NT2/D1 (cell line): Measurements from ENCODE around the gene APCDD1.
"Not testable (repeated sequence)": the region's sequence is repeated elsewhere in the genome, so short reads cannot be mapped to it uniquely, and the experiment has no call there.

Experiments
- DNase-seq: peaks from one replicate; pipeline ENCODE4 v3.0.0-alpha.2; 2011; ENCODE audit warnings: low read depth, low spot score
- H3K27me3 ChIP-seq: 2 replicates; pipeline ENCODE4 v1.6.0; 2011; ENCODE audit warnings: mild to moderate bottlenecking; ENCODE audit not compliant: insufficient read length, insufficient read depth
- H3K36me3 ChIP-seq: 2 replicates; pipeline ENCODE4 v1.6.1; 2011; ENCODE audit warnings: mild to moderate bottlenecking, low read length, mixed read lengths; ENCODE audit not compliant: insufficient read depth, insufficient read length
- H3K4me1 ChIP-seq: 2 replicates; pipeline ENCODE4 v1.5.1; 2011; ENCODE audit not compliant: insufficient read depth, insufficient read length
- H3K4me3 ChIP-seq: 2 replicates; pipeline ENCODE4 v1.5.1; 2011; ENCODE audit warnings: low read depth; ENCODE audit not compliant: insufficient read length
- H3K9ac ChIP-seq: 2 replicates; pipeline ENCODE4 v1.6.0; 2011; ENCODE audit warnings: low read depth; ENCODE audit not compliant: insufficient read length
- H3K9me3 ChIP-seq: 2 replicates; pipeline ENCODE4 v1.5.1; 2011; ENCODE audit warnings: mild to moderate bottlenecking, low read length; ENCODE audit not compliant: insufficient read depth
- SUZ12 ChIP-seq: IDR thresholded peaks from 2 replicates; pipeline ENCODE4 v1.6.1; 2011; ENCODE audit not compliant: insufficient read length, insufficient read depth; ENCODE audit errors: extremely low read depth
- YY1 ChIP-seq: IDR thresholded peaks from 2 replicates; pipeline ENCODE4 v1.6.1; 2011; ENCODE audit not compliant: insufficient read length, insufficient read depth
- ZNF274 ChIP-seq: IDR thresholded peaks from 2 replicates; pipeline ENCODE4 v1.6.1; 2011; ENCODE audit warnings: mild to moderate bottlenecking, low read depth, low read length

The APCDD1 gene

DNA sequence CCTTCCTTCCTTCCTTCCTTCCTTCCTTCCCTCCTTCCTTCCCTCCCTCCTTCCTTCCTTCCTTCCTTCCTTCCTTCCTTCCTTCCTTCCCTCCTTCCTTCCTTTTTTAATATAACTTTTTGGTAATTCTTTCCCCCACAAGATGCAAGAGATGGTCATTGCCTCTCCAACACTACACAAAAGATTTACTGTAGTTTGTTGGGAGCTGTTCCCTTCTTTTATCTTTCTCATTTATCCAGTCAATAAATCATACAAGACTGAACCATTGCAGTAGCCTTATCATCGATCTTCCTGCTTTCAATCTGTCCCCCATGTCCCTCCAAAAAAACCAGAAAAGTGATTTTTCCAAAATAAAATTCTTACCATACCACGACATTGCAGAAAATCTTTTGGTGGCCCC lies 8.2 kb downstream of the APCDD1 start:
- Histone ChIP-seq H3K36me3 (no peaks in the 10 kb centered on the region), H3K27me3 (no peaks in the 10 kb centered on the region), H3K9me3 (no peaks in the 10 kb centered on the region), H3K4me1 (no peaks in the 10 kb centered on the region), H3K9ac (no peak overlapping the region), H3K4me3 (no peak overlapping the region)
- no peak for DNase-seq
- TF ChIP-seq SUZ12 (no peak), ZNF274 (no peak), YY1 (no peak)

DNA sequence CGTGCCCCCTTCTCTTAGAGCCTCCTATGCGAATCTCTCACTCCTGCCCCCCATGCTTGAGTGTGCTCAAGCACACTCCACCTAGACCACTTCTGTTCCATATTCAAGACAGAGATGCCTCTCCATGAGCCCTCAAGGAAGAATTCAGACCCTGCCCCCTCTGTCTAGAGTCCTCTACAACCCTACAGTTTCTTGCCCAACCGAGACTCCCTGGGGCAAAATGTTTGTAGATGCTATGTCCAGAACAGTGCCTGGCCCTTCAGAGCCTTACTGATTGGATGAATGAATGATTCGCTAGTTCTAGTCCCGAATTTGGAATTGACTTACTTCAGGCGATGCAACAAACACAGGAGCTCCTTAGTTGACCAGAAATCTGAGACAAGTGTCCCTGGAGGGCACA lies 8.7 kb downstream of the APCDD1 start:
- no peaks in the 10 kb centered on the region for H3K27me3 ChIP-seq
- DNase-seq: no peak
- no peak overlapping the region for H3K4me3 ChIP-seq
- no peaks in the 10 kb centered on the region for H3K4me1 ChIP-seq
- no peaks in the 10 kb centered on the region for H3K36me3 ChIP-seq
- TF ChIP-seq SUZ12: no peak
- TF ChIP-seq ZNF274: no peak
- TF ChIP-seq YY1: no peak
- H3K9ac ChIP-seq: no peak overlapping the region
- no peaks in the 10 kb centered on the region for H3K9me3 ChIP-seq

DNA sequence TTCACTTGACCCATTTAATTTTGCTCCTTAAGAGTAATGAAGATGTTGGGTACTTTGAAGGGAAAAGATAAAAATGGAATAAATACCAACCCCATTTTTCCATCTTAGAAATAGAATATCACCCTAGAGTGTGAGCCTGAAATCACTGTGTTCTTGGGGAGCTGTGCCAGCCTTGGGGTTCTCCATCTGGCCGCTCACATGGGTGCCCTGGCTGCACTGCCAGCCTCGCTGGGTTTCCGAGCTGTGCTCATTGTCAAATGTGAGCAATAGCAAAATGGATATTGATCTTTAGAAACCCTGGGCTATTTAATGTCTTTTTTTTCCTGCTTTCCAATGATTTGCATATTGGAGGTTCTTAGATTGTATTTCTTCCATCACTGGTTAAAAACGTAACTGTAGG lies 9.3 kb downstream of the APCDD1 start:
- Histone ChIP-seq H3K27me3 (no peaks in the 10 kb centered on the region), H3K4me1 (no peaks in the 10 kb centered on the region), H3K36me3 (no peaks in the 10 kb centered on the region), H3K9ac (no peak overlapping the region), H3K4me3 (no peak overlapping the region), H3K9me3 (no peaks in the 10 kb centered on the region)
- TF ChIP-seq ZNF274: no peak
- TF ChIP-seq SUZ12: no peak
- no peak for DNase-seq

DNA sequence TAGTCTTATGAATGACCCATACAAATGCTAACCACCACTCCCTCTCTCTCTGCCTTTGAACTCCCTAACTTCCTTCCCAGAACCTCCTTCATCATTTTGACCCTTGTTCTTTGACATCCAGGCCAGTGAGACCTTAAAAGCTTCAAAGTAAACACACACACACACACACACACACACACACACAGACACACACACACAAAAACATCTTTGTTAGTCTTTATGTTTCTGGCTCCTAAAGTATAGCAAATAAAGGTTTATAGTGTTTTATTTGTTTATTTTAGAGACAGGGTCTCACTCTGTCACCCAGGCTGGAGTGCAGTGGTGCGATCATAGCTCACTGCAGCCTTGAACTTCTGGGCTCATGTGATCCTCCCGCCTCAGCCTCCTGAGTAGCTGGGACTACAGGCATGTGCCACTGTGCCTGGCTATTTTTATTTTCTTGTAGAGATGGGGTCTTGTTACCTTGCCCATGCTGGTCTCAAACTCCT lies 9.8 kb downstream of the APCDD1 start:
- H3K9me3 ChIP-seq, H3K36me3 ChIP-seq, H3K27me3 ChIP-seq, H3K9ac ChIP-seq, H3K4me1 ChIP-seq, DNase-seq, H3K4me3 ChIP-seq: not testable (repeated sequence)

DNA sequence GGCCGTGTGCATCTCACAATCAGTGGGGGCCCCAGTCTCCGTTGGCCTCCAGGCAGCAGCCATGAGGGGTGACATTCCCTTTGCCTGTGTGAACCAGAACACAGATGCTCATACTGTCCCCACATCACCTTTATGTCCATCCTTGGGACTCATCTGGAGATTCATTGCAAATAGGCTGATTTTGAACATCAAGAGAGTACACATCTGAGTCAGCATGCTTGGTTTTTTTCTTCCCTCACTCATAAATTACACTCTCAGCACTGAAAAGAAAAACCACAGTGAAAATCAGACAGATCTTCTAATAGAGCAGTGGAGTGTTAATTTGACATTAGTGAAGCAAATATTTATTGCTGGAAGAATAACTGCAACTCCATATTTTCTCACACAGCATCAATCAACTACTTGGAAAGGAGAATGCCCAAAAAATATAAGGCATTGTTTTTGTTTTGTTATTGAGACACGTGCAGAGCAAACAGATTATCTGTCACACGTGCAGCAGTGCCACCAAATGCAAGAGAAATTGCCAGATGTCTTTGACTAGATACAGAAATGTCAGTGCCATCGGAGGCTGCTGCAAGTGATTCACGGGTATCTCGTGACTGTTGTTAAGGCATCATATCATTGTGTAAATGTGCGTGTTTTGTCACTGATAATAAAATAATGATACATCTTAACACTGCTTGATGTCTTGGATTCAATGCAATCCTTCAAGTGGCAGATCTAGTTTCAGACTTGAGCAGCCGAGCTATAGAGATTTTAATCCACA lies 10.9 kb downstream of the APCDD1 start:
- Histone ChIP-seq H3K4me3 (no peak overlapping the region), H3K36me3 (no peaks in the 10 kb centered on the region), H3K27me3 (no peaks in the 10 kb centered on the region), H3K4me1 (no peaks in the 10 kb centered on the region), H3K9ac (no peak overlapping the region), H3K9me3 (no peaks in the 10 kb centered on the region)
- DNase-seq: no peak
- no peak for TF ChIP-seq YY1
- TF ChIP-seq SUZ12: no peak
- TF ChIP-seq ZNF274: no peak

DNA sequence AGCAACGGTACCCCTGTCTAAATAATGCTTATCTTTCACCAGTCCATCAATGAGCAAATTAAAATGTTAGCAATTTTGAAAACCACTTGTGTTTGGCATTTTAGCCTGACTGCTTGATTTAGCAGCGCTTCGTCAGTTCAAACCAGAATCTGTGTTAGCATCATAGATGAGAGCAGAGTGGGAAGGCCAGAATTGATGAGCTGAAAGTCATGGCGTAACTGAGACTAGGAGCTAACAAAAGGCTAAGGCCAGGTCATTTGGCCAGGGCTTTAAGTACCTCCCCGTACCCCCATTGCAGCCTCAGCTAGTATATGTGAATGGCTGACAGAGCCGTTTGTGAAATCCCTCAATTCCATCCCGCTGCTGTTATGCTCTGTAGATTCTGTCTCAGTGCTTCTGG lies 16.0 kb downstream of the APCDD1 start:
- no peak overlapping the region for H3K9ac ChIP-seq
- no peak overlapping the region for H3K4me3 ChIP-seq
- peaks cover 2% of the 10 kb centered on the region for H3K4me1 ChIP-seq
- no peak for DNase-seq
- no peaks in the 10 kb centered on the region for H3K9me3 ChIP-seq
- no peak for TF ChIP-seq ZNF274
- no peak for TF ChIP-seq SUZ12
- TF ChIP-seq YY1: no peak
- no peaks in the 10 kb centered on the region for H3K27me3 ChIP-seq
- H3K36me3 ChIP-seq: peaks cover 7% of the 10 kb centered on the region

DNA sequence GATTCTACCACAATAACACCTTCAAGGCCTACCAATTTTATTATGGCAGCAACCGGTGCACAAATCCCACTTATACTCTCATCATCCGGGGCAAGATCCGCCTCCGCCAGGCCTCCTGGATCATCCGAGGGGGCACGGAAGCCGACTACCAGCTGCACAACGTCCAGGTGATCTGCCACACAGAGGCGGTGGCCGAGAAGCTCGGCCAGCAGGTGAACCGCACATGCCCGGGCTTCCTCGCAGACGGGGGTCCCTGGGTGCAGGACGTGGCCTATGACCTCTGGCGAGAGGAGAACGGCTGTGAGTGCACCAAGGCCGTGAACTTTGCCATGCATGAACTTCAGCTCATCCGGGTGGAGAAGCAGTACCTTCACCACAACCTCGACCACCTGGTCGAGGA lies 17.1 kb downstream of the APCDD1 start:
- H3K4me1 ChIP-seq: peaks cover 2% of the 10 kb centered on the region
- H3K4me3 ChIP-seq: no peak overlapping the region
- TF ChIP-seq ZNF274: no peak
- TF ChIP-seq SUZ12: no peak
- TF ChIP-seq YY1: no peak
- no peak for DNase-seq
- H3K9ac ChIP-seq: no peak overlapping the region
- H3K36me3 ChIP-seq: peaks cover 7% of the 10 kb centered on the region
- no peaks in the 10 kb centered on the region for H3K27me3 ChIP-seq
- H3K9me3 ChIP-seq: no peaks in the 10 kb centered on the region
